Upper lobe of left lung (tissue), 4 donors: ENCODE data around the gene DNER.

ENCODE experiments used
- CTCF ChIP-seq, 6 experiments: fragments of 450-650 bp in 4 of 6; fragments of 200-600 bp in 2 of 6; sonication (generic) in 2 of 6; IDR thresholded peaks; one replicate each; pipeline ENCODE4 v1.5.1; 2016 to 2019; ENCODE audit warnings: antibody characterized with exemption in 6 of 6
- EP300 ChIP-seq, 4 donors: sonication (generic); formaldehyde crosslinking; IDR thresholded peaks; one replicate each; pipeline ENCODE4 v1.5.1; 2017; ENCODE audit warnings: antibody characterized with exemption in 4 of 4, control low read depth in 2 of 4
- POLR2A ChIP-seq, 4 donors: fragments of 450-650 bp; IDR thresholded peaks; one replicate each; pipeline ENCODE4 v1.5.1; 2016 to 2017; ENCODE audit warnings: antibody characterized with exemption in 4 of 4, mild to moderate bottlenecking in 2 of 4

DNA sequence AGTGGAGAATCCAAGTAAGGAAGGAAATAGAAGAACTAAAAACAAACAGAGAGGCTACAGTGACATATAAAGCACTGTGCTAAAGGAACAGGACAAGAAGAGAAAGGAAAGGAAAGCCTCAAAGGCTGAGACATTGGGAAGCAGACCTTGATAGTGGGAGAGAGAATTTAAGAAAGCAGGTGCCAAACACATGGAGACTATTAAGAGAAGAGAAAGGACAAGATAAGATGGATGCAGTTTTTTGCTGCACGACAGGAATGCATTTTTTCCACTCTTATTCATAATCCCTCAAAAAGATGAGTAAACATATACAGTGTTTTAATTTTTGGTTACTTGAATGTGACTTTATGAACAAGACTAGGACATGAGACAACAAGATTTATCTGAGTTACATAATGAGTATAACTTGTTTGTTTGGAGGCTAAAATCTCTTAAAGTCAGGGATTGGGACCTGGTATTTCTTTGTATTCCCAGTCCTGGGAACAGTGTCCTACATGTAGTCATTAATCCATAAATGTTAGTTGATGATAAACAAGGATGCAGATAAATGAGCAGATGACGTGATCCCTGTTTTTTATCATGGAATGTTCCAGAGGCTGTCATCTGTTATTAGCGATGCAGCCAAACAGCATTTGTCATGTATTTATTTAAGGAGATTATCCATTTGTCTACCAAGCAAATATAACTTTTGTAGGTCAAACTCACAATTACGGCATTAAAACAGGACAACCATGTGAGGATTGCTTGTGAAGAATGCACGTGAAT is 141.7 kb downstream of the DNER start:
- TF ChIP-seq CTCF (IDR thresholded peaks at IDR 0.05), result no peak
- no peak for TF ChIP-seq POLR2A (IDR thresholded peaks at IDR 0.05)
- TF ChIP-seq EP300 (IDR thresholded peaks at IDR 0.05), result no peak
